Hematopoietic multipotent progenitor cell treated with erythropoietin and hydrocortisone succinate and interleukin-3 and kit ligand, for 15 days (in vitro differentiated cells): ENCODE measurements around the gene TICAM1.
"Not testable (repeated sequence)": the region's sequence is repeated elsewhere in the genome, so short reads cannot be mapped to it uniquely, and the experiment has no call there.

Source experiments
- DNase-seq: peaks from one replicate; pipeline ENCODE4 v3.0.0-alpha.2; 2015; ENCODE audit warnings: low spot score

The TICAM1 gene

DNA sequence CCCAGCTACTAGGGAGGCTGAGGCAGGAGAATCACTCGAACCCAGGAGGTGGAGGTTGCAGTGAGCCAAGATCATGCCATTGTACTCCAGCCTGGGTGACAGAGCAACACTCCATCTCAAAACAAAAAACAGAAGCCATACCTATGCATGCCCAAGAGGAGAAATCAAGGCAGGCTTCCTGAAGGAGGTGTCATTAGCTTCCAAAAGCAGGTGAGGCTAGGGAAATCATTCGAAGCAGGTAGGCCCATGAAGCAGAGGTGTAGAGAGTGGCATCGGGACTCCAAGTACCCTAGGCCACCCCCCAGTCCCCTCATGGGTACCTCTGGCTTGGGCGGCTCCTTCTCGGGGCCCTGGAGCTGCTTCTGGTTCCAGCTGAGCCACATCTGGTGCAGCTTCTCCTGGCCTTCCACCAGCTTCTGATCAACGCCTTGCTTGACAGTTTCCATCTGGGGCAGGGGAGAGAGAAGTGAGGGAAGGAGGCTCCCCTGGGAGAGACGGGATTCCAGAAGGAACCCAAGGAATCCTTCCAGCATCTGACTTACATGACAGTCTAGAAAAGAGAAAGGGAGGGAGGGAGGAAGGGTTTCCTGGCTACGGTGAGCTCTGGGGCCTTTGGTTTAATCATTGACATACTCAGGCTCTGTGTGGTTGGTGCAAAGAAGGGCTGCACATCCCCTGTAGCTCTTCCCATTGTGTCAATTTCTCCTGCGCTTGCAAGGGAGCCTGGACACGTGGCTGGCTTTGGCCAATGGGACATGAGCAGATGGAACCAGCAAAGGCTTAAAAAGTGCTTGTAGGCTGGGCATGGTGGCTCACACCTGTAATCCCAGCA, 13.1 kb upstream of the TICAM1 start:
- no peak for DNase-seq

DNA sequence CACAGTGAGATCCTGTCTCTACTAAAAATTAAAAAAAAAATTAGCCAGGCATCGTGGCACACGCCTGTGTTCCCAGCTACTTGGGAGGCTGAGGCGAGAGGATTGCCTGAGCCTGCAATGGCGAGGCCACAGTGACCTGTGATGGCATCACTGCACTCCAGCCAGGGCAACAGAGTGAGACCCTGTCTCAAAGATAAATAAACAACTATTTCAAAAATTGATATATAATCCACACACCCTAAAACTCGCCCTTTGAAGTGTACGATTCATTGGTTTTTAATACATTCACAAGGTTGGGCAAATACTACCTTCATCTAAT, 12.1 kb upstream of the TICAM1 start:
- no peak for DNase-seq

DNA sequence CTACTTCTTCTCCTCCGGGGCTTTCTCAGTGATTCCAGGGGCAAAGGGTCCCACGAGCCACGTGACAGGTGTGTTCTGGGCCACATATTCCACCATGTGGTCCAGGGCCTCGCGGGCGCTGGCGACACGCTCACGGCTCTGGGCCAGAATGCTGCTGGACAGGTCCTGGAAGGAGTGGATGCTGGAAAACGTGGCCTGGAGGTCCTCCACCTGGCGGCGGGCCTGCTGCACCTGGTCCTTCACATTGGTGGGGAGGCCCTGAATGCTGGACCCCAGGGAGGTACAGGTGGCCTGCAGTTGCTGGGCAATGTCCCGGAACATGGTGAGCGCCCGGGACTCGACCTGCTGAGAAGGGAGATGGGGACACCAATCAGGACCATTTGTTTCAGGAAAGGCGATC, 7.7 kb upstream of the TICAM1 start:
- no peak for DNase-seq

DNA sequence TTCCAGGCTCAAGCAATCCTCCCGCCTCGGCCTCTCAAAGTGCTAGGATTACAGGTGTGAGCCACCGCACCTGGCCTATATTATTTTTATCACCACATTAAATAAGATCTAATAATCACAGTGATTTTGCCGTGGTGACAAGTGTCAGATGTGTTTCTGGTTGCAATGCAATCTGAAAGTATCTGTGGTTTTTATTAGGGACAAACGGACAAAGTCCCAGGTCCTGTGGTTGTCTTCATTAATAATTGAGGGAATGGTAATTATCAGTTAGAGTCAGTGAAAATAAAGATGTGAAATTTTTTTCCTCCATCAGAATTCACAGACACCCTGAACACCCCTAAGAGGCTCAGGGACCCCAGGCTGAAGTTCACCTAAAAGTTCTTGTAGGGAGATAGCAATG, 1.3 kb upstream of the TICAM1 start:
- no peak for DNase-seq

DNA sequence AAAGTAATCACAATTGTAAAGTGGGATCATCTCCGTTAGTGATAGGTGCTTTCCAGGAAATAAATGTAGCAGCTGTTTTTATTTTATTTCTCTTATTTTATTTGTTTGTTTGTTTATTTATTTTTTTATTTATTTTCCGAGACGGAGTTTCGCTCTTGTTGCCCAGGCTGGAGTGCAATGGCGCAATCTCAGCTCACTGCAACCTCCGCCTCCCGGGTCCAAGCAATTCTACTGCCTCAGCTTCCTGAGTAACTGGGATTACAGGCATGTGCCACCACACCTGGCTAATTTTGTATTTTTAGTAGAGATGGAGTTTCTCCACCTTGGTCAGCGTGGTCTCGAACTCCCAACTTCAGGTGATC, 448 bp upstream of the TICAM1 start:
- not testable (repeated sequence) for DNase-seq

DNA sequence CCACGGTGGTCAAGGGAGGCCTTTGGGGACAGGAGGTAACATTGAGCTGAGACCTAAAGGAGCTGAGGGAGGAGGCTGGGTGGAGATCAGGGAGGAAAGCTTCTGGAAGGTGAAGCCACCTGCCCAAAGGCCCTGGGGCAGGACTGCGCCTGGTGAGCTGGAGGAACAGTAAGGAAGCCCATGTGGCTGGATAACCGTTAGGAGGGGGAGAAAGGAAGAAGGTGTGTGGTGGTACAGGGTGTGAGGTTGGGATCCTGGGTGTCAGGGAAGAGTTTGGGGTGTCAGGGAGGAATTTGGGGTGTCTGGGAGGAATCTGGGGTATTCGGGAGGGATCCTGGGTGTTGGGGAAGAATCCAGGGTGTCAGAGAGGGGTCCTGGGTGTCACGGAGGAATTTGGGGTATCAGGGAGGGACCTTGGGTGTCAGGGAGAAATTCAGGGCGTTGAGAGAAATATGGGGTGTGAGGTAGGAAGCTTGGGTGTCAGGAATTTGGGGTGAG, 695 bp downstream of the TICAM1 start:
- DNase-seq, result no peak

DNA sequence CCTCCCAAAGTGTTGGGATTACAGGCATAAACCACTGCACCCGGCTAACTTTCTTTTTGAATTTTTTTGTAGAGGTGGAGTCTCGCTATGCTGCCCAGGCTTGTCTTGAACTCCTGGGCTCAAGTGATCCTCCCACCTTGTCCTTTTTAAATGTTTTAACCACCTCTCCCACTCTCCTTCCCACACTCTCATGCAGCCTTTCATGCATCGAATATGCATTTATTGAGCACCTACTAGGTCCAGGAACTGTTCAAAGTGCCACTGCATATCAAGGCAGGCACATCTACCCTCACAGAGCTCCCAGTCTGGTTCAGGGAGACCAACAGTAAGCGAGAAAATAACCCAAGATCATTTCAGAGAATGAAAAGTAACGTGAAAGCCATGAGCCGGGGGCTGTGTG, 1.2 kb downstream of the TICAM1 start:
- no peak for DNase-seq

DNA sequence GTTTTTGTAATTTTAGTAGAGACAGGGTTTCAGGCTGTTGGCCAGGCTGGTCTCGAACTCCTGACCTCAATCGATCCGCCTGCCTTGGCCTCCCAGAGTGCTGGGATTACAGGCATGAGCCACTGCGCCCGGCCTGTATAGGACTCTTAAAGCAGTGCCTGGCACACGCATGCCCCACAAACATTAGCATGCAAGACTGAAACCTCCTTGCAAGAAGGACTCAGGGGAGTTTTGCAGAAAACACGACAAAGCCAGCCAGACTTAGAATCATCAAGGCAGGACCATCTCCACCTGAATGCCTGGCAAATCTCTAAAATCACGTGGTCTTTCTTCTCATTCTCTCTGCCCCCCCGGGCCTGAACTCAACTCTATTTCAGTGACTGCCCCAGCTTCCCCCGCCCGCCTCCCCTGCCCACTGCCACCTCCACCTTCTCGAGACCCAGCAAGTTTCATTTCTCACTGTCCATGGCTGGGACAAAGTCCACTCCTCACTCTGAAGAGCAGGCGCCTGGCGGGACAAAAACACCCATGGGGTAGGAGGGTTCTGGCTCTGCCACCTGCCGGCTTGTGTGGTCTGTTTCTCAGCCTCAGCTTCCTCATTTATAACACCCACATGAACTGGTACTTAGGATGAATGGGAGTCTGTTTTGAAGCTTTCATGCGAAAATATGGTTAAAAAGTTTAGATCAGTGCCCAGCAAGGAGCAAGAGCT, 2.4 kb downstream of the TICAM1 start:
- no peak for DNase-seq

DNA sequence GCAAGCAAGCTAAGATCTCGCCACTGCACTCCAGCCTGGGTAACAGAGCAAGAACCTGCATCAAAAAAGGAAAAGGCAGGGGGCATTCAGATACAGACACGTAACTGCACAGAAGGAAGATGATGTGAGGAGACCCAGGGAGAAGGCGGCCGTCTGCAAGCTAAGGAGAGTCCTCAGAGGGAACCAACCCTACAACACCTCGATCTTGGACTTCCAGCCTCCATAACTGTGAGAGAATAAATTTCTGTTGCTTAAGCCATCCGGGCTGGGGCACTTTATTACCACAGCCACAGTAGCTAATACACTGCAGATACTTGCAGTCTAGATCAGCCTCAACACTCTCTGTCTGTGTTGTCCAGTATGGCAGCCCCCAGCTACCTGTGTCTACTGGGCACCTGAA, 7.9 kb downstream of the TICAM1 start:
- no peak for DNase-seq

DNA sequence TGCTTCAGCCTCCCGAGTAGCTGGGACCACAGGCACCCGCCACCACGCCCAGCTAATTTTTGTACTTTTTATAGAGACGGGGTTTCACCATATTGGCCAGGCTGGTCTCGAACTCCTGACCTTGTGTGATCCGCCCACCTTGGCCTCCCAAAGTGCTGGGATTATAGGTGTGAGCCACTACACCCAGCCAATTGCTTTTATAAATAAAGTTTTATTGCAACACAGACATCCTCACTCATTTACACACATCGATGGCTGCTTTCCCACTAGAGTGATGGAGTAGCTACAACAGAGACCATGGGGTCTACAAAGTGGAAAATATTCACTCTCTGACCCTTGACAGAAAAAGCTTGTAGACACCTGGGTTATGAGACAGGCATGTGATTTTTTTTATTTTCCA, 9.2 kb downstream of the TICAM1 start:
- DNase-seq, result not testable (repeated sequence)

DNA sequence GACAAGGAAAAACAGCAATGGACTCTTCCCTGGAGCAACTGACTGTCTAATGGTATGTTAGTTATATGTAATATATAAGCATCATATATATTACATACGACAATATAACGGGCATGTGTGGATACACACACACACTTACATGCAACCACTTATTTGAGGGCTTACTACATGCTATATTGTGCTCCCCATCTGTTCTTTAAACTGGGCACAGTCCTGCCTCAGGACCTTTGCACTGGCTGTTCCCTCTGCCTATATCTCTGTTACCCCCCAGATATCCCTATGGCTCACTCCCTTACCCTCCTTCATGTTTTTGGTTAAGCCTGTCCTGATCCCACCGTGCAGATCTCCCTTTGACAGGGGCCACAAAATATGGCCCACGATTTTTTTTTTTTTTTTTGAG, 10.2 kb downstream of the TICAM1 start:
- DNase-seq, result no peak

DNA sequence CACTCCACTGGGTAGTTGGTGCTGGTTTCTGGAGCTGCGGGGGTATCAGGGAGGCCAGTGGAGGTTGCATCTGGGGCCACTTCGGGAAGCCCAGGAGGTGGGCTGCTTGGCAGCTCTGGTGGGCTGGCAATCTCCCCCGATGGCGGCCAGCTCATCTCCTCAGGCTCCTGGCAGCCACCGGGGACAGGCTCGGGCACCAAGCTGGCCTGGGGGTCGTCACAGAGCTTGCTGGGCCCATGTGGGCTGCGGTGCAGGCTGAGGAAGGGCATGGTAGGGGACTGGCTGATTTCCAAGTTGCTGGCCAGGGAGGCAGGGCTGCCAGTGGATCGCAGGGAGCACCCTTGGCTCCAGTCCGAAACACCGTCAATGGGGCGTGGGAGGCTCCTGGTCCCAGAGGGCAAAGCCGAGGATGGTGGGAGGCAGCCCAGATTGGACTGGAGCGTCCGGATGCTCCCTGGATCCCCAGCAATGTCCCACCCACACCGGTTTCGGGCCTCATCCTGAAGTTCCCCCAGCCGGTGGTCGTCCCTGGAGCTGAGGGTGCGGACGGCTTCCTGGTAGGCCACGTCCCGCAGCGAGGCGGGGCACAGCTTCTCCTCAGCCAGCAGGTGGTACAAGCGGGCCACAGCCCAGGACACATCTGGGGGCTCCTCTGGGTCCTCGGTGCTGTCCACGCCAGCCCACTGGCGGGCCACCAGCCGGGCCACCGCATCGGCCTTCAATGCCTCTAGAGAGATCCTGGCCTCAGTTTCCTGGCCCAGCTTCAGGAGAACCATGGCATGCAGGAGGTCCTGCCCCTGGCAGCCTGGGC, 13.8 kb downstream of the TICAM1 start:
- no peak for DNase-seq

DNA sequence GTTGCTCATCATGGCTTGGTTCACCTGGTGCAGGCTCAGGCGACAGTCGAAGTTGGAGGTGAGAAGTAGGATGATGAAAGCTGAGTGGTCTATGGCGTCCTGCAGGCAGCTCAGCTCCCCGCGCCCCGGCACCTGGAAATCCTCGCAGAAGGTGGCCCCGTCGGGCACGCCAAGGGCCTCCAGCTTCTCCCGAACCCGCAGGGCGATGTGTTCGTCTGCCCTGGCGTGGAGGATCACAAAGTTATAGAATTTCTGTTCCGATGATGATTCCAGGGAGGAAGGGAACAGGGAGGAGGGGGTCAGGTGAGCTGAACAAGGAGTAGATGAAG, 14.6 kb downstream of the TICAM1 start:
- no peak for DNase-seq

DNA sequence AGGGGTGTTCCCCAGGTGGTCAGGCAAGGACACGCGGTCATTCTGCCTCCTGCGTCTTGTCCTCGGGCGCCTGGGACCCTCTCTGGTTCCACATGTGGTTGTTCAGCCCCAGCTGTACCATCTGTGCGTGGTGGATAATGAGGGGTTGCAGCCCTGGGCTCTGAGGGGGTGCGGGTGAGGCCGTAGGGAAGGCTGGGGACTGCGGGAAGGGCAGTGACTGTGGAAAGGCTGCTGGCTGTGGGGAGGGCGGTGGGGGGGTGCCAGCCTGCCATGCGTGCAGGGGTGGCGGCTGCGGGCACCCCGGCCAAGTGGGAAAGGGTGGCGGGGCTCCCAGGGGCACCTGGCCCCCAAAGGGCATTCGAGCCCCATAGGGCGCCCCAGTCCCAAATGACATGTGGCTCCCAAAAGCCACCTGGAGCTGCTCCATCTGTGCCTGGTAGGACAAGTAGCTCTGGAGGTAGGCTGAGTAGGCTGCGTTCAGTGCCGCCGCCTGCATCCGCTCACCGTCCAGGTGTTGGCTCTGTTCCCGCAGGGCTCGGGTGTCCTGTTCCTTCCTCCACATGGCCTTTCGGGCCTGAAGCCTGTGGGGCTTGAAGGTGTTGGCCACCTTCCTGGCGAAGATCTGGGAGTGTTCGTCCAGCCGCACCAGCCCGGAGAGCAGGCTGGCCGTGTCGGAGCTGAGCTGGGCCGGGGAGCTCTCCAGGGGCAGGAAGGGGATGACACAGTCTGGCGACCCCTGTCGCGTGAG, 15.1 kb downstream of the TICAM1 start:
- DNase-seq, result no peak

DNA sequence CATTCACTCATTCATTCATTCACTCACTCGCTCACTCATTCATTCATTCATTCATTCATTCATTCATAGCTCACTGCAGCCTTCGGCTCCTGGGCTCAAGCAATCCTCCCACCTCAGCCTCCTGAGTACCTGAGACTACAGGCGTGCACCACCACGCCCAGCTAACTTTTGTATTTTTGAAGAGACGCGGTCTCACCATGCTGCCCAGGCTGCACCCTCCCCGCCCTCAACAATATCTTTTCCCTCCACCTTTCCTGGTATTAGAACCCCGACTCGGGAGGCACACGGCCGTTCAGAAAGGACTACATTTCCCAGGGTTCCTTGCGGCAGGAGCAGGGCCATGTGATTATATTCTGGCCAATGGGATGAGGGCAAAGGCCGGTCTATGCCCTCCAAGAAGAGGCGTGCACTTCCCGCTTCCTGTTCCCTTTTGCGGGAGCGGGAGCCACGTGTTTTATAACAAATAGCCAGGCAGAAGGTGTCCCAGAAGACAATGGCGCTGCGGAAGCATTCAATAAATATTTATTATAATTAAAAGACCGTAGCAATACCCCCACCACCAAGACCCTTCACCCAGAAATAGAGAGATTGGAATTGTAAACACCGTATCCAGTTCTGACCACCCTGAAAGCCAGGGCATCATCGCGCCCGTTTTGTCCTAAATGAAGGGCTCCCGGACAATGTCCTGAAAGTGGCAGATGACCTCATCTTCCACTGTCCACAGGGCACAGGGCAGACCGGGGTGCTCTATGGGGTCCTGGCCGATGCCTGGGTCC, 15.9 kb downstream of the TICAM1 start:
- peak; percentile 87 for DNase-seq

DNA sequence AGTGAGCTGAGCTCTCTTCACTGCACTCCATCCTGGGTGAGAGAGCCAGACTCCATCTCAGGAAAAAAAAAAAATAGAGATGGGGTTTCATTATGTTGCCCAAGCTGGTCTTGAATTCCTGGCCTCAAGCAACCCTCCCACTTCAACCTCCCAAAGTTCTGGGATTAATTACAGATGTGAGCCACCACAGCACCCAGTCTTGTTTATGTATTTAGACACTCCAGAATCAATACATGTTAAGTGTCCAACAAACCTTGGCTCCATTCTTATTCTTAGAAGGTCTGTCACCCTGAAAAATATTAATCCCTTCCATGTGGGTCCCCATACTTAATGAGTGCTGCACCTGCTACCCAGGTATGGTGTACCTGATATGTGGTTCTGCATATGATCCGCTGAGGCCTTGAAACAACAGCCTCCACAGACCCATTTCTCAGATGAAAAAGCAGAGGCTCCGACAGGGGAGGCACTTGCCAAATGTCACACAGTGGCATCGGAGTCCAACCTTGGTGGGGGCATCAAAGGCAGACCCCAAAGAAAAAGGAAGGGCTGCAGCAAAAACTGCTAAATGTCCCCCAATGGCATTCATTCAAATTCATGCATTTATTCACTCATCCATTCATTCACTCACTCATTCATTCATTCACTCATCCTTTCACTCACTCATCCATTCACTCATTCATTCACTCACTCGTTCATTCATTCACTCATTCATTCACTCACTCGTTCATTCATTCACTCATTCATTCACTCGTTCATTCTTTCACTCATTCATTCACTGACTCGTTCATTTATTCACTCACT, 16.7 kb downstream of the TICAM1 start:
- no peak for DNase-seq

DNA sequence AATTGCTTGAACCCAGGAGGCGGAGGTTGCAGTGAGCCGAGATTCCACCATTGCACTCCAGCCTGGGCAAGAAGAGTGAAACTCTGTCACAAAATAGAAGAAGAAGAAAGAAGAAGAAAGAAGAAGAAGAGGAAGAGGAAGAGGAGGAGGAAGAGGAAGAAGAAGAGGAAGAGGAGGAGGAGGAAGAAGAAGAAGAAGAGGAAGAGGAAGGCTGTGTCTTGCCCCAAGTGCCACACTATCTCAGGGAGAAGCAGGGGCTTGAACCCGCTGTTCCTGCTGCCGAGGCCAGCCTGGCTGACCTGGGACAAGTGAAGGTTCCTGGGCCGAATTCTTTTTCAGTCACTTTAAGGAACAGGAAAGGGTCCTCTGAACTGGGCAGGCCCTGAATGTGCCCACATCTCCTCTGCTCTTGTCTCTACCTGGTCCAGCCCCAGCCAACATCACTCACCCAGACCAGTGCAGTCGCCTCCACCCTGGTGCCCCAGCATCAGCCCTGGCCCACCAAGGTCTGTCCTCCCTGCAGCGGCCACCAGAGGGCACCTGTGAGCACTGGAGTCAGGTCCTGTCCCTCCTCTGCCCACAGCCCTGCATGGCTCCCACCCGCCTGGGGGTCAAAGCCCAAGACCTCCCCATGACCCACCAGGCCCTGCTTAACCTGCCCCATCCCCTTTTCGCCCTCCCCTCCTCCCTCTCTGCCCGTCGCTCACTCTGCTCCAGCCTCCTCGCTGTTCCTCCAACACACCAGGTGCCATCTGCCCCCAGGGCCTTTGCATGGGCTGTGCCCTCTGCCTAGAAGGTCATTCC, 20.0 kb downstream of the TICAM1 start:
- peak; percentile 81 for DNase-seq

DNA sequence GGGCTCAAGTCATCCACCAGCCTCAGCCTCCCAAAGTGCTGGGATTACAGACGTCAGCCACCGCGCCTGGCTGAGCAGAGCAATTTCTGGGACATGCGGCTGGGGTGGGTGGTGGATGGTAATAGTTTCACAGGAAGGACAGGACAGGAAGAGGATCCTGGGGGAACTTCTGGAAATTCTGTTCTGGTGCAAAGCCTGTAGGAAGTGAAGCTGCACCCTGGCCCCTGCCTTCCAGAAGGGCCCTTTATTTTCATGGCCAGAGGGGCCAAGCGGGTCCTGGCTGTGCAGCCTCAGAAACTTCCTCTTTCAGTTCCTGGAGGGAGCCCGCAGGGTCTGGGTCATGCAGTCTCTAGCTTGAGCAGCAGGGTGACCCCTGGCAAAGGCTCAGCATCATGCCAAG, 24.3 kb downstream of the TICAM1 start:
- DNase-seq, result no peak

DNA sequence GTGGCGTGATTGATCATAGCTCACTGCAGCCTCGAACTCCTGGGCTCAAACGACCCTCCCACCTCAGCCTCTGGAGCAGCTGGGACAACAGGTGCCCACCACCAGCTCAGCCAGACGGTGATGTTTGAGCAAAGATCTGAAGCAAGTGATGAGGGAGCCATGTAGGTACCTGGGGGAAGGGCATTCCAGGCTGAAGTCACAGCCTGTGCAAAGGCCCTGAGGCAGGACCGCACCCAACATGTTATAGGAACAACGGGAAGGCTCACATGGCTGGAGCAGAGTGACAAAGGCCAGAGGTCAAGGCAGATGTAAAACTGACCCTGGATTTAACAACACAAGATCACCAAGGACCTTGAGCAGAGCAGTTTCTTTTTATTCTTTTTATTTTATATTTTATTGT, 25.1 kb downstream of the TICAM1 start:
- no peak for DNase-seq

DNA sequence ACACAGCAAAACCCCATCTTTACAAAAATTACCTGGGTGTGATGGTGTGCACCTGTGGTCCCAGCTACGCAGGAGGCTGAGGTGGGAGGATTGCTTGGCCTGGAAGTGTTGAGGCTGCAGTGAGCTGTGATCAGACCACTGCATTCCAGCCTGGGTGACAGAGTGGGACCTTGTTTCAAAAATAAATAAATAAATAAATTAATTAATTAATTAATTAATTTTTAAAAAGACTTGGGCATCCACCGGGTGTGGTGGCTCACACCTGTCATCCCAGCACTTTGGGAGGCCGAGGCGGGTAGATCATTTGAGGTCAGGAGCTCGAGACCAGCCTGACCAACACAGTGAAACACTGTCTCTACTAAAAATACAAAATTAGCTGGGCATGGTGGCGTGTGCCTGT, 26.4 kb downstream of the TICAM1 start:
- DNase-seq, result not testable (repeated sequence)
